Thyroid gland (tissue), 4 donors: ENCODE measurements around the gene QKI. TPM values are rescaled to one million over a fixed set of nuclear protein-coding genes. Genes with fewer than 3 reads are reported as not detected.

ENCODE experiments used
- DNase-seq, 2 donors: peaks; one replicate each; pipeline ENCODE4 v3.0.0-alpha.2; 2019
- H3K27ac ChIP-seq, 3 donors: fragments of 200-600 bp; sonication (generic); 1 replicate in 2 of 3; 2 replicates in 1 of 3; pipeline ENCODE4 v1.5.1; 2016 to 2019; ENCODE audit warnings: mild to moderate bottlenecking in 1 of 3, moderate library complexity in 1 of 3
- H3K27me3 ChIP-seq: fragments of 200-600 bp; sonication (generic); one replicate; pipeline ENCODE4 v1.5.1; 2019
- H3K36me3 ChIP-seq, 2 donors: fragments of 200-600 bp; sonication (generic); one replicate each; pipeline ENCODE4 v1.5.1; 2016 to 2019
- H3K4me1 ChIP-seq, 2 donors: fragments of 200-600 bp; sonication (generic); one replicate each; pipeline ENCODE4 v1.5.1; 2017 to 2019
- H3K4me3 ChIP-seq, 3 donors: fragments of 200-600 bp; sonication (generic); replicated peaks in 1 of 3; 1 replicate in 2 of 3; 2 replicates in 1 of 3; pipeline ENCODE4 v1.5.1; 2016; ENCODE audit warnings: mild to moderate bottlenecking in 1 of 3
- H3K9me3 ChIP-seq: fragments of 200-600 bp; sonication (generic); one replicate; pipeline ENCODE4 v1.5.1; 2017
- CTCF ChIP-seq, 6 experiments: fragments of 200-600 bp in 3 of 6; fragments of 450-650 bp in 3 of 6; sonication (generic) in 3 of 6; IDR thresholded peaks; one replicate each; pipeline ENCODE4 v1.5.1; 2016 to 2019; ENCODE audit warnings: antibody characterized with exemption in 6 of 6, mild to moderate bottlenecking in 2 of 6, inconsistent platforms in 1 of 6, moderate library complexity in 1 of 6
- POLR2A ChIP-seq, 2 donors: fragments of 450-650 bp; IDR thresholded peaks; one replicate each; pipeline ENCODE4 v1.6.1; 2017; ENCODE audit warnings: antibody characterized with exemption in 2 of 2, mild to moderate bottlenecking in 2 of 2, moderate library complexity in 1 of 2
- WGBS, 2 donors: methylation state at CpG; one replicate each; pipeline ENCODE4 v1.1.5; 2017; 5-methylcytosine and 5-hydroxymethylcytosine counted together
- intact Hi-C: fragments of 100-400 bp; cut with DNase I; formaldehyde crosslinking; loops from one replicate; pipeline ENCODE4 v1.15.1; 2023
- total RNA-seq, 4 donors: library from RNA; depleted of rRNA; stranded (reverse); fragments of >200 nt; gene quantifications; one replicate each; pipeline ENCODE4 v1.2.3, GENCODE V29; 2016

QKI gene
- total RNA-seq, 4 donors from 2014 or later: 90.3 to 134 (median 101) TPM

- 95% methylated on average over 5 of the region's 5 CpGs for WGBS, 2 donors
- Histone ChIP-seq H3K4me1 (no peaks in the 10 kb centered on the region), H3K36me3 (no peaks in the 10 kb centered on the region), H3K27me3 (no peaks in the 10 kb centered on the region), H3K4me3 (no peak overlapping the region), H3K9me3 (no peaks in the 10 kb centered on the region), H3K27ac (no peak overlapping the region)
- DNase-seq: no peak
- intact Hi-C loops: no loop called here
- TF ChIP-seq POLR2A (IDR thresholded peaks at IDR 0.05): no peak
- no peak for TF ChIP-seq CTCF (IDR thresholded peaks at IDR 0.05)
Measured at GRCh38 chr6:163545370-163545769, 130.9 kb downstream of the QKI start.

DNA sequence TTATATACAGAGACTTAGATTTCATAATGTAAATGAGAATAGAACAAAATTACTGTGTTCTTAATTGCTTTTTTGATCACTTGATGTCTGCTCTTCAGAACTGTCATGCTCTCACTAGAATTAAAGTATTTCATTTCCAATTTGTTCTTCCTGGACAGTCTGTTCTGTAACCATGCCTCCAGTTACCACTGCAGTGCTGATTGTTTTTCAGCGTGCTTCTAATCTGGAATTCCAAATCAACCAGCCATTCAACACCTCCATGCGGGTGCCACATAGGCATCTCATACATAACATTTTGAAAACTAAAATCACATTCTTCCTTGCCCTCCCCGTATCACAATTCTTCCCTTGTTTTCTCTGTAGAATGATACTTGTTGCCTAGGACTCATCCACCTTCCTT lies 132.8 kb downstream of the QKI start:
- Histone ChIP-seq H3K27me3 (no peaks in the 10 kb centered on the region), H3K9me3 (no peaks in the 10 kb centered on the region), H3K4me1 (no peaks in the 10 kb centered on the region), H3K27ac (no peak overlapping the region), H3K36me3 (no peaks in the 10 kb centered on the region), H3K4me3 (no peak overlapping the region)
- DNase-seq: no peak
- TF ChIP-seq CTCF (IDR thresholded peaks at IDR 0.05) (no peak), POLR2A (IDR thresholded peaks at IDR 0.05) (no peak)
- WGBS, 2 donors: 90 to 93% methylated on average over 3 of the region's 3 CpGs
- intact Hi-C loops: no loop called here

DNA sequence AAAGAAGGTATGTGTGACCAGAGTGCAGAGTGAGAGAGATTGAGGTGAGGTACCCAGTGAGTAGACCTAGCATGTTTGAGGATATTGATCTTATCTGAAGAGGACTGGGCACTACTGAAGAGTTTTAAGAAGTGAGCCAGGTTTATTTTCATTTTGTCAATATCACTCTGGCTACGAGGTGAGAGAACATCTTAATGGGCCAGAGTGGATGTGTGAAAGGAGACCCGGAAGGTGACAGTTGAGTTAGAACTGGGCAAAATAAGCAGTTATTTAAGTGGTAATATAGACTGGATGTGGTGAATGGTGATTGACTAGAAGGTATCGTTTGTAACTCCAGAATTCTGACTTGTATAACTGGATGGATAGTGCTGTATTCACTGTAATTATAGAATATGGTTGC lies 134.1 kb downstream of the QKI start:
- intact Hi-C loops: no loop called here
- Histone ChIP-seq H3K27me3 (no peaks in the 10 kb centered on the region), H3K27ac (no peak overlapping the region), H3K36me3 (no peaks in the 10 kb centered on the region), H3K4me3 (no peak overlapping the region), H3K9me3 (no peaks in the 10 kb centered on the region), H3K4me1 (no peaks in the 10 kb centered on the region)
- DNase-seq: no peak
- WGBS, 2 donors: 97% methylated on average over 3 of the region's 3 CpGs
- TF ChIP-seq CTCF (IDR thresholded peaks at IDR 0.05): no peak
- TF ChIP-seq POLR2A (IDR thresholded peaks at IDR 0.05): no peak

DNA sequence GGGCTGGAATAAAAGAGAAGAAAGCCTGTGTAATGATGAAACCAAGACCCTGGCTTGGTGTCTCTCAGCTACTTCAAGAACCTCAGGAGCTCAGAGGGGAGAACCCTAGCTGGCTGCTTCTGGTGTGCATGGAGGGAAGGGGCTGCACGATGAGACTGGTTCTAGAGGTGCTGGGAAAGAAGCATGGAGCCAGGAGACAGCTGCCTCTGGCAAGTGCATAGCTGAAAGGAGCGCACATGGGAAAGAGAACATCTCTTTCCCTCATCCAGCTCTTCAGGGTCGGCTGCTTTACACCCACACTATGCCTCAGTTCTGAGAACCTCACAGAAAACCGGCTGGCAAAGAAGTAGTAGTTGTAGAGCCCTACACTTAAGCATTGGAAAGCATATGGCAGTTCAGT lies 139.5 kb downstream of the QKI start:
- 80 to 88% methylated on average over 4 of the region's 4 CpGs for WGBS, 2 donors
- H3K27me3 ChIP-seq: no peaks in the 10 kb centered on the region
- H3K9me3 ChIP-seq: no peaks in the 10 kb centered on the region
- DNase-seq: no peak
- no peaks in the 10 kb centered on the region for H3K36me3 ChIP-seq
- H3K4me1 ChIP-seq: no peaks in the 10 kb centered on the region
- TF ChIP-seq CTCF (IDR thresholded peaks at IDR 0.05) (no peak), POLR2A (IDR thresholded peaks at IDR 0.05) (no peak)
- H3K27ac ChIP-seq: no peak overlapping the region
- intact Hi-C loops: no loop called here
- no peak overlapping the region for H3K4me3 ChIP-seq

- DNase-seq: peak; percentile 28 to 49
- intact Hi-C loops: no loop called here
- H3K27ac ChIP-seq: no peak overlapping the region
- no peak overlapping the region for H3K4me3 ChIP-seq
- H3K36me3 ChIP-seq: no peaks in the 10 kb centered on the region
- H3K27me3 ChIP-seq: no peaks in the 10 kb centered on the region
- WGBS, 2 donors: 79 to 83% methylated on average over 4 of the region's 4 CpGs
- no peaks in the 10 kb centered on the region for H3K9me3 ChIP-seq
- TF ChIP-seq POLR2A (IDR thresholded peaks at IDR 0.05) (no peak), CTCF (IDR thresholded peaks at IDR 0.05) (peak in 4 of 6 experiments; percentile 12 to 40 (median 32))
- no peaks in the 10 kb centered on the region for H3K4me1 ChIP-seq
Measured at GRCh38 chr6:163554663-163555062, 140.1 kb downstream of the QKI start.
